Left lung (tissue), 10 donors: ENCODE data around the gene NUBP2. TPM values are rescaled to one million over a fixed set of nuclear protein-coding genes. Genes with fewer than 3 reads are reported as not detected.

Experiments
- ATAC-seq: fragments of 200-7000 bp; cut with Tn5 transposase; one replicate; pipeline ENCODE4 v1.9.1; 2020; ENCODE audit warnings: moderate library complexity
- DNase-seq, 4 donors: peaks; one replicate each; pipeline ENCODE4 v3.0.0-alpha.2; 2013 to 2020
- H3K27ac ChIP-seq, 2 donors: fragments of 200-600 bp; sonication (generic) in 1 of 2; one replicate each; pipeline versions ENCODE4 v1.5.0 to v1.8.0; 2020 to 2021
- H3K27me3 ChIP-seq, 2 donors: fragments of 200-600 bp; sonication (generic) in 1 of 2; one replicate each; pipeline versions ENCODE4 v1.5.0 to v1.8.0; 2020 to 2021
- H3K36me3 ChIP-seq, 2 donors: fragments of 200-600 bp; sonication (generic) in 1 of 2; one replicate each; pipeline versions ENCODE4 v1.5.0 to v1.8.0; 2020 to 2021
- H3K4me1 ChIP-seq, 2 donors: fragments of 200-600 bp; one replicate each; pipeline ENCODE4 v1.8.0; 2021
- H3K4me3 ChIP-seq, 2 donors: fragments of 200-600 bp; sonication (generic) in 1 of 2; one replicate each; pipeline versions ENCODE4 v1.5.0 to v1.8.0; 2020 to 2021; ENCODE audit warnings: mild to moderate bottlenecking in 1 of 2
- H3K9me3 ChIP-seq, 2 donors: fragments of 200-600 bp; sonication (generic) in 1 of 2; one replicate each; pipeline versions ENCODE4 v1.5.0 to v1.8.0; 2020 to 2021
- intact Hi-C, 2 donors: fragments of 100-400 bp; cut with DNase I; formaldehyde crosslinking; loops; one replicate each; pipeline versions ENCODE4 v1.11.2 to v1.14.2; 2022
- polyA plus RNA-seq, 6 donors: library from polyadenylated mRNA; unstranded; fragments of 120-200 nt; gene quantifications; one replicate each; pipeline ENCODE4 v1.2.1, GENCODE V29; 2013; ENCODE audit not compliant: insufficient read length in 6 of 6
- total RNA-seq, 2 donors: library from RNA; stranded (reverse); fragmentation: NEBNext Ultra II Directional; extraction: Animal tissue kit (Norgen Biotek cat#: 25700); gene quantifications; one replicate each; pipeline ENCODE4 v1.2.1, GENCODE V29; 2021
- TF ChIP-seq, protein P1 (sequence below), 2 donors: fragments of 200-600 bp; sonication (generic) in 1 of 2; IDR thresholded peaks; one replicate each; pipeline versions ENCODE4 v1.5.0 to v1.8.0; 2021; ENCODE audit warnings: antibody characterized with exemption in 2 of 2
- donor health status: DM: no; HTN: yes; CAD: no.
- donor health status: DM: no; HTN: no; CAD: no.

The NUBP2 gene
- total and polyA plus RNA-seq, 8 donors, result 32.6 to 56.4 (median 42.7) TPM

DNA sequence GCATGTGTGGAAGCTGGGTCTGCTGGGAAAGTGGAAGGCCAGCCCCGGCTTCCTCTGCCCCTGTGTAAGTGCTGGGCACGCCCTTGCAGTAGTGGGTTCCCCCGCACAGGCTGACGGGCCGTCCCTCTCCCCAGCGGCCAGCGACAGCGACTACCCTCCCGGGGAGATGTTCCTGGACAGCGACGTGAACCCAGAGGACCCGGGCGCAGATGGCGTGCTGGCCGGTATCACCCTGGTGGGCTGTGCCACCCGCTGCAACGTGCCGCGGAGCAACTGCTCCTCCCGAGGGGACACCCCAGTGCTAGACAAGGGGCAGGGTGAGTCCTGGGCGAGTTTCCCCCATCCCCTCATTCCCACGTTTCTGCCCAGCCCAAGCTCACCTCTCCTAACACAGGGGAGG, 16.9 kb upstream of the NUBP2 start:
- DNase-seq, result no peak
- ATAC-seq, result no peak
- Histone ChIP-seq H3K27me3 (no peaks in the 10 kb centered on the region), H3K9me3 (no peaks in the 10 kb centered on the region), H3K27ac (no peak overlapping the region), H3K4me3 (no peak overlapping the region), H3K36me3 (peaks cover 0 to 87% of the 10 kb centered on the region in 2 donors), H3K4me1 (peaks cover 8 to 13% of the 10 kb centered on the region in 2 donors)
- TF ChIP-seq, protein P1, sequence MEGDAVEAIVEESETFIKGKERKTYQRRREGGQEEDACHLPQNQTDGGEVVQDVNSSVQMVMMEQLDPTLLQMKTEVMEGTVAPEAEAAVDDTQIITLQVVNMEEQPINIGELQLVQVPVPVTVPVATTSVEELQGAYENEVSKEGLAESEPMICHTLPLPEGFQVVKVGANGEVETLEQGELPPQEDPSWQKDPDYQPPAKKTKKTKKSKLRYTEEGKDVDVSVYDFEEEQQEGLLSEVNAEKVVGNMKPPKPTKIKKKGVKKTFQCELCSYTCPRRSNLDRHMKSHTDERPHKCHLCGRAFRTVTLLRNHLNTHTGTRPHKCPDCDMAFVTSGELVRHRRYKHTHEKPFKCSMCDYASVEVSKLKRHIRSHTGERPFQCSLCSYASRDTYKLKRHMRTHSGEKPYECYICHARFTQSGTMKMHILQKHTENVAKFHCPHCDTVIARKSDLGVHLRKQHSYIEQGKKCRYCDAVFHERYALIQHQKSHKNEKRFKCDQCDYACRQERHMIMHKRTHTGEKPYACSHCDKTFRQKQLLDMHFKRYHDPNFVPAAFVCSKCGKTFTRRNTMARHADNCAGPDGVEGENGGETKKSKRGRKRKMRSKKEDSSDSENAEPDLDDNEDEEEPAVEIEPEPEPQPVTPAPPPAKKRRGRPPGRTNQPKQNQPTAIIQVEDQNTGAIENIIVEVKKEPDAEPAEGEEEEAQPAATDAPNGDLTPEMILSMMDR (IDR thresholded peaks at IDR 0.05), result no peak
- intact Hi-C loops, result no loop called here

DNA sequence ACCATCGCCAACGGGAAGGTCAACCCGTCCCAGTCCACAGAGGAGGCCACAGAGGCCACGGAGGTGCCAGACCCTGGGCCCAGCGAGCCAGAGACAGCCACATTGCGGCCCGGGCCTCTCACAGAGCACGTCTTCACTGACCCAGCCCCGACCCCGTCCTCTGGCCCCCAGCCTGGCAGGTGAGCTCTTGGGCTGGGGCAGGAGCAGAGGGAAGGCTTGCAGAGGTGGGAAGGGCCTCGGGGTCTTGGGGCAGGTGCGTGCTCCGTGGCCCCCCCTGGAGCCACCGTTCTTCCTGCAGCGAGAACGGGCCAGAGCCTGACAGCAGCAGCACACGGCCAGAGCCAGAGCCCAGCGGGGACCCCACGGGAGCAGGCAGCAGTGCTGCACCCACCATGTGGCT, 16.5 kb upstream of the NUBP2 start:
- TF ChIP-seq, protein P1 (IDR thresholded peaks at IDR 0.05), result no peak
- ATAC-seq (no peak), DNase-seq (no peak)
- peaks cover 8 to 14% of the 10 kb centered on the region in 2 donors for H3K4me1 ChIP-seq
- H3K27me3 ChIP-seq, result no peaks in the 10 kb centered on the region
- no peak overlapping the region for H3K27ac ChIP-seq
- H3K36me3 ChIP-seq, result peaks cover 0 to 83% of the 10 kb centered on the region in 2 donors
- no peak overlapping the region for H3K4me3 ChIP-seq
- H3K9me3 ChIP-seq, result no peaks in the 10 kb centered on the region
- intact Hi-C loops, result no loop called here

DNA sequence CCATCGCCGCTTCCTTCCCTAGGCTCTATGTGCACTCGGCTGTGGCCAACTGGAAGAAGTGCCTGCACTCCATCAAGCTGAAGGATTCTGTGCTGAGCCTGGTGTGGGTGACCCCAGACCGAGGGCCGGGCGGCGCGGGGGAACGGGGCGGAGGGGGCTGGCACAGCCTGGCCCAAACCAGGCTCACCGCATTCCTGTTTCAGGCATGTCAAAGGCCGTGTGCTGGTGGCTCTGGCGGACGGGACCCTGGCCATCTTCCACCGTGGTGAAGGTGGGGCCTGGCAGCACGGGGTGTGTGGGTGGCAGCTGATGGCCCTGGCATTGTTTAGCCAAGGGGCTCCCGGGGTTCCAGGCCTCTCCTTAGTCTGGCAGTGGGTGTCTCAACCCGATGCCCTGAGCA, 16.1 kb upstream of the NUBP2 start:
- Histone ChIP-seq H3K27me3 (no peaks in the 10 kb centered on the region), H3K4me1 (peaks cover 9 to 18% of the 10 kb centered on the region in 2 donors), H3K27ac (no peak overlapping the region), H3K36me3 (peaks cover 0 to 79% of the 10 kb centered on the region in 2 donors), H3K9me3 (no peaks in the 10 kb centered on the region), H3K4me3 (no peak overlapping the region)
- intact Hi-C loops, result no loop called here
- DNase-seq (no peak), ATAC-seq (no peak)
- TF ChIP-seq, protein P1 (IDR thresholded peaks at IDR 0.05), result no peak

DNA sequence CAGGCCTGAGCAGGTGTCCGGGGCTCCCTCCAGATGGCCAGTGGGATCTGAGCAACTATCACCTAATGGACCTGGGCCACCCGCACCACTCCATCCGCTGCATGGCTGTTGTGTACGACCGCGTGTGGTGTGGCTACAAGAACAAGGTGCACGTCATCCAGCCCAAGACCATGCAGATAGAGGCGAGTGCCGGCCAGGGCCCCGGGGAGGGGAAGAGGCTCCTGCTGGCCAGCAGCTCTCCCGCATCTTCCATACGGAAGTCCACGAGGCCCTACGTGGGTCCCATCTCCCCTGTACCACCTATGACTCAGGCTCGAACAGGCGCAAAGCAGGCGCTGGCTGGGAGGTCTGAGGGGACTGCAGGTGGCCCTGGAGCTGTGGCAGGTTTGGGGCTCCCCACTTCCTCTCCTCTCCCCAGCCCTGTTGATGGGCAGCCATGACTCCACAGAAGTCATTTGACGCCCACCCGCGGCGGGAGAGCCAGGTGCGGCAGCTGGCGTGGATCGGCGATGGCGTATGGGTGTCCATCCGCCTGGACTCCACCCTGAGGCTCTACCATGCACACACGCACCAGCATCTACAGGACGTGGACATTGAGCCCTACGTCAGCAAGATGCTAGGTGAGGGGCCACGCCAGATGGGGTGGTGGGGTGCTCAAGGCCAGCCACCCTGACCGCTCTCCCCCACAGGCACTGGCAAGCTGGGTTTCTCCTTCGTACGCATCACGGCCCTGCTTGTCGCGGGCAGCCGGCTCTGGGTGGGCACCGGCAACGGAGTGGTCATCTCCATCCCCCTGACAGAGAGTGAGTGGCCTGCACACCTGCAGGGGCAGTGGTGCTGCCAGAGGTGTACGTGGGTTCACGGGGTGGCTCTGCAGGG, 15.4 kb upstream of the NUBP2 start:
- Histone ChIP-seq H3K36me3 (peaks cover 0 to 72% of the 10 kb centered on the region in 2 donors), H3K4me3 (no peak overlapping the region), H3K27me3 (no peaks in the 10 kb centered on the region), H3K27ac (no peak overlapping the region), H3K9me3 (no peaks in the 10 kb centered on the region), H3K4me1 (peaks cover 13 to 25% of the 10 kb centered on the region in 2 donors)
- no peak for ATAC-seq
- TF ChIP-seq, protein P1 (IDR thresholded peaks at IDR 0.05), result no peak
- intact Hi-C loops, result no loop called here
- DNase-seq, result no peak

DNA sequence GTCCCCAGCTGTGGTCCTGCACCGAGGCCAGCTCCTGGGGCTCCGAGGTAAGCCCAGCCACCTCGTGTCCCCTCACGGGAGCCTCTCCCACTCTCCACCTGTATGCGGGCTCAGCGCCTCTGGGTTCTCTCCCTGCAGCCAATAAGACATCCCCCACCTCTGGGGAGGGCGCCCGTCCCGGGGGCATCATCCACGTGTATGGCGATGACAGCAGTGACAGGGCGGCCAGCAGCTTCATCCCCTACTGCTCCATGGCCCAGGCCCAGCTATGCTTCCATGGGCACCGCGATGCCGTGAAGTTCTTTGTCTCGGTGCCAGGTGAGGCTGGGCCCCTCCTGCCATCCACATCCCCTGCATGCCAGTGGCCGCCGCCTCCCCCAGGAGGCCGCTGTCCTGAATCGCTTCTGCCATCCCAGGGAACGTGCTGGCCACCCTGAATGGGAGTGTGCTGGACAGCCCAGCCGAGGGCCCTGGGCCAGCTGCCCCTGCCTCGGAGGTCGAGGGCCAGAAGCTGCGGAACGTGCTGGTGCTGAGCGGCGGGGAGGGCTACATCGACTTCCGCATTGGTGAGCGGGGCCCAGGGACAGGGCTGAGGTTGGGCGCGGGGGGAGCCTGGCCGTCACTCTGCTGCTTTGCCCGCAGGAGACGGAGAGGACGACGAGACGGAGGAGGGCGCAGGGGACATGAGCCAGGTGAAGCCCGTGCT, 14.5 kb upstream of the NUBP2 start:
- H3K27ac ChIP-seq, result no peak overlapping the region
- peaks cover 13 to 27% of the 10 kb centered on the region in 2 donors for H3K4me1 ChIP-seq
- H3K36me3 ChIP-seq, result peaks cover 0 to 64% of the 10 kb centered on the region in 2 donors
- no peaks in the 10 kb centered on the region for H3K27me3 ChIP-seq
- no peak overlapping the region for H3K4me3 ChIP-seq
- ATAC-seq (no peak), DNase-seq (no peak)
- intact Hi-C loops, result no loop called here
- no peaks in the 10 kb centered on the region for H3K9me3 ChIP-seq
- TF ChIP-seq, protein P1 (IDR thresholded peaks at IDR 0.05), result no peak
